GM20431 (cell line): Measurements from ENCODE around the gene NOB1.

Experiments used
- in situ Hi-C: fragments of 300-500 bp; cut with MseI, MboI; formaldehyde crosslinking; loops from one replicate; pipeline ENCODE4 v1.15.0; 2020; ENCODE audit warnings: low sequenced_read_pairs; ENCODE audit not compliant: unreplicated experiment

The NOB1 gene

GRCh38 chr16:69698404-69698803 is 56.3 kb downstream of the NOB1 start:
- in situ Hi-C loops = no loop called here

DNA sequence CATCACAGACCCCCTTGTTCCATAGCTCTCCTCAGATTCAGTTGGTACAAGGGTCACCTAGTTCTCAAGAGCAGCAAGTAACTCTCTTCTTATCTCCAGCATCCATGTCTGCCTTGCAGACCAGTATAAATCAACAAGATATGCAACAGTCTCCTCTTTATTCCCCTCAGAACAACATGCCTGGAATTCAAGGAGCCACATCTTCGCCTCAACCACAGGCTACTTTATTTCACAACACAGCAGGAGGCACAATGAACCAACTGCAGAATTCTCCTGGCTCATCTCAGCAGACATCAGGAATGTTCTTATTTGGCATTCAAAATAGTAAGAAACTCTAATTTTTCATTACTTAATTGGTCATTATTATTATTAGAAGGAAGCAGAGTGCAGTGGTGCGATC is 60.8 kb downstream of the NOB1 start:
- in situ Hi-C loops = no loop called here

- in situ Hi-C loops = no loop called here
Measured at GRCh38 chr16:69691980-69692911, 62.5 kb downstream of the NOB1 start.
